HG03066 (cell line): ENCODE data around the gene PLEKHF1.
"Not testable (repeated sequence)": the region's sequence is repeated elsewhere in the genome, so short reads cannot be mapped to it uniquely, and the experiment has no call there.

Experiments
- ATAC-seq: cut with Tn5 transposase; IDR thresholded peaks from one replicate; pipeline ENCODE4 v1.9.1; 2021; ENCODE audit warnings: low read depth; ENCODE audit not compliant: unreplicated experiment

PLEKHF1 gene

GRCh38 chr19:29665215-29665825 lies at the start of gene PLEKHF1:
PLEKHF1 (plus strand) TSS chr19:29665461; CDS start chr19:29673840, 8,379 bp downstream.
- ATAC-seq: peak; percentile 76

- ATAC-seq: no peak
These were observed 49.3 kb upstream of the PLEKHF1 start for GRCh38 chr19:29615891-29616425.

- no peak for ATAC-seq
These were observed 48.7 kb upstream of the PLEKHF1 start for GRCh38 chr19:29616541-29616940.

- ATAC-seq: no peak
These were observed 47.6 kb upstream of the PLEKHF1 start for GRCh38 chr19:29617366-29618266.

GRCh38 chr19:29618434-29618833 lies 46.8 kb upstream of the PLEKHF1 start:
- no peak for ATAC-seq

GRCh38 chr19:29618871-29619270 lies 46.4 kb upstream of the PLEKHF1 start:
- no peak for ATAC-seq

GRCh38 chr19:29620931-29621351 lies 44.3 kb upstream of the PLEKHF1 start:
- ATAC-seq: no peak

- ATAC-seq: no peak
These were observed 42.8 kb upstream of the PLEKHF1 start for GRCh38 chr19:29622166-29623070.

GRCh38 chr19:29623726-29624488 lies 41.4 kb upstream of the PLEKHF1 start:
- no peak for ATAC-seq

GRCh38 chr19:29624489-29625185 lies 40.6 kb upstream of the PLEKHF1 start:
- no peak for ATAC-seq

- no peak for ATAC-seq
These were observed 40.0 kb upstream of the PLEKHF1 start for GRCh38 chr19:29625186-29625651.

- ATAC-seq: no peak
These were observed 38.9 kb upstream of the PLEKHF1 start for GRCh38 chr19:29626386-29626785.

GRCh38 chr19:29626832-29627231 lies 38.4 kb upstream of the PLEKHF1 start:
- ATAC-seq: not testable (repeated sequence)

- no peak for ATAC-seq
These were observed 36.4 kb upstream of the PLEKHF1 start for GRCh38 chr19:29628661-29629385.

- no peak for ATAC-seq
These were observed 35.3 kb upstream of the PLEKHF1 start for GRCh38 chr19:29629836-29630534.

GRCh38 chr19:29630655-29631054 lies 34.6 kb upstream of the PLEKHF1 start:
- no peak for ATAC-seq

- ATAC-seq: no peak
These were observed 33.8 kb upstream of the PLEKHF1 start for GRCh38 chr19:29631450-29631849.

- no peak for ATAC-seq
These were observed 31.3 kb upstream of the PLEKHF1 start for GRCh38 chr19:29634002-29634401.
